ENCODE data around the gene RAD51C. TPM values are rescaled to one million over a fixed set of nuclear protein-coding genes. Genes with fewer than 3 reads are reported as not detected.
"Not testable (repeated sequence)": the region's sequence is repeated elsewhere in the genome, so short reads cannot be mapped to it uniquely, and the experiment has no call there.

RAD51C gene
- total and polyA plus RNA-seq, 2 experiments from 2014 or later: 19.2 to 41.6 TPM

- no peaks in the 10 kb centered on the region for H3K4me1 ChIP-seq (ENCODE audit: insufficient read depth)
- H3K79me2 ChIP-seq: no peaks in the 10 kb centered on the region
- H2AFZ ChIP-seq: no peak overlapping the region
- 87% methylated on average over 3 of the region's 3 CpGs for WGBS (ENCODE audit: low lambda C conversion rate, missing lambda C conversion rate)
- H3K27ac ChIP-seq: no peak overlapping the region
- H3K27me3 ChIP-seq: no peaks in the 10 kb centered on the region
- TF ChIP-seq EZH2phosphoT487 (IDR thresholded peaks at IDR 0.05; ENCODE audit: low read depth, severe bottlenecking, unreplicated experiment) (no peak), EZH2 (IDR thresholded peaks at IDR 0.05; ENCODE audit: borderline replicate concordance) (no peak), CTCF (IDR thresholded peaks at IDR 0.05; ENCODE audit: poor library complexity) (no peak)
- H3K4me2 ChIP-seq: no peak overlapping the region
- H3K4me3 ChIP-seq: no peak overlapping the region
- DNase-seq (ENCODE audit: low spot score): no peak
- H4K20me1 ChIP-seq (ENCODE audit: insufficient read depth, poor library complexity, severe bottlenecking): no peaks in the 10 kb centered on the region
- H3K9me3 ChIP-seq (ENCODE audit: low read depth): no peaks in the 10 kb centered on the region
- no peaks in the 10 kb centered on the region for H3K36me3 ChIP-seq (replicated peaks; ENCODE audit: insufficient read depth, low read depth)
- H3K9me2 ChIP-seq (replicated peaks; ENCODE audit: insufficient read depth): no peaks in the 10 kb centered on the region
Observed at GRCh38 chr17:58671969-58672368, 20.4 kb upstream of the RAD51C start.

DNA sequence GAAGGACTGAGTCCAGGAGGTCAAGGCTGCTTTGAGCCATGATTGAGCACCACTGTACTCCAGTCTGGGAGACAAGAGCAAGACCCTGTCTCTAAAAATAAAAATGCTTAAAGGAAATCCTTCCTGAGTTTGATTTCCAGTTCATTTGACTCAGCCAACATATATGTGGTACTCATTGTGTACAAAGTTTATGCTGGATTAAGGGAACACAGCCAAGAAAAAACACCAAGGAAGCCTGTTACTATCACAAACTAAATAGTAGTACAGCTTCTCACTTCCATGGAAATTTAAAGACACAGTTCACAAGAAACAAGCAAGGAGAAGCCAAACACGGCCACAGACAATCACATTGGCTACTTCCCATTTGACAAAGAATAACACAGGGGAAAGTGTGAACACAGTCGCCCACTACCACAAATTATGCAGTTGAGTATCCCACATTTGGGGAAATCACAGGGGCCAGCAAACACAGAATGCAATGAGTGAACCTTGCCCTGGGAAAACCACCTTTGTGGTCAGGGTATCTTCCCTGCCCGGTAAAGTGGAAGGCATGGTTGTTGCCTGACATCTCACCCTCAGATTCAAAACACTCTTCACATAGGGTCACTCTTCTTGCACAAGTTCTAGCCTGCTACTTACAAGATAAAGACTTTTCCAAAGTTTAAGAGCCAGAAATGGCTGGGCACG is 15.1 kb upstream of the RAD51C start:
- no peak overlapping the region for H3K4me3 ChIP-seq
- no peaks in the 10 kb centered on the region for H3K9me3 ChIP-seq (ENCODE audit: low read depth)
- no peaks in the 10 kb centered on the region for H4K20me1 ChIP-seq (ENCODE audit: insufficient read depth, poor library complexity, severe bottlenecking)
- no peaks in the 10 kb centered on the region for H3K36me3 ChIP-seq (replicated peaks; ENCODE audit: insufficient read depth, low read depth)
- H3K27ac ChIP-seq: no peak overlapping the region
- TF ChIP-seq EZH2 (IDR thresholded peaks at IDR 0.05; ENCODE audit: borderline replicate concordance): no peak
- TF ChIP-seq EZH2phosphoT487 (IDR thresholded peaks at IDR 0.05; ENCODE audit: low read depth, severe bottlenecking, unreplicated experiment): no peak
- TF ChIP-seq CTCF (IDR thresholded peaks at IDR 0.05; ENCODE audit: poor library complexity): no peak
- 87% methylated on average over 4 of the region's 4 CpGs for WGBS (ENCODE audit: low lambda C conversion rate, missing lambda C conversion rate)
- H3K79me2 ChIP-seq: no peaks in the 10 kb centered on the region
- DNase-seq (ENCODE audit: low spot score): no peak
- no peak overlapping the region for H2AFZ ChIP-seq
- no peak overlapping the region for H3K4me2 ChIP-seq
- H3K9me2 ChIP-seq (replicated peaks; ENCODE audit: insufficient read depth): no peaks in the 10 kb centered on the region
- no peaks in the 10 kb centered on the region for H3K27me3 ChIP-seq
- H3K4me1 ChIP-seq (ENCODE audit: insufficient read depth): no peaks in the 10 kb centered on the region

GRCh38 chr17:58678287-58678686 is 14.1 kb upstream of the RAD51C start:
- not testable (repeated sequence) for H2AFZ ChIP-seq; H3K4me3 ChIP-seq; H3K27ac ChIP-seq; H3K4me2 ChIP-seq; H3K27me3 ChIP-seq; H3K9me3 ChIP-seq (ENCODE audit: low read depth); H3K79me2 ChIP-seq; H3K9me2 ChIP-seq (replicated peaks; ENCODE audit: insufficient read depth); DNase-seq (ENCODE audit: low spot score); H3K4me1 ChIP-seq (ENCODE audit: insufficient read depth); H4K20me1 ChIP-seq (ENCODE audit: insufficient read depth, poor library complexity, severe bottlenecking); H3K36me3 ChIP-seq (replicated peaks; ENCODE audit: insufficient read depth, low read depth)
- 94% methylated on average over 5 of the region's 5 CpGs for WGBS (ENCODE audit: low lambda C conversion rate, missing lambda C conversion rate)

GRCh38 chr17:58679263-58680037 is 13.0 kb upstream of the RAD51C start:
- TF ChIP-seq EZH2phosphoT487 (IDR thresholded peaks at IDR 0.05; ENCODE audit: low read depth, severe bottlenecking, unreplicated experiment) (no peak), EZH2 (IDR thresholded peaks at IDR 0.05; ENCODE audit: borderline replicate concordance) (no peak), CTCF (IDR thresholded peaks at IDR 0.05; ENCODE audit: poor library complexity) (no peak)
- H3K4me3 ChIP-seq: no peak overlapping the region
- no peaks in the 10 kb centered on the region for H4K20me1 ChIP-seq (ENCODE audit: insufficient read depth, poor library complexity, severe bottlenecking)
- H3K27ac ChIP-seq: no peak overlapping the region
- H3K27me3 ChIP-seq: no peaks in the 10 kb centered on the region
- H2AFZ ChIP-seq: no peak overlapping the region
- H3K9me2 ChIP-seq (replicated peaks; ENCODE audit: insufficient read depth): no peaks in the 10 kb centered on the region
- no peak overlapping the region for H3K4me2 ChIP-seq
- 71% methylated on average over 12 of the region's 12 CpGs for WGBS (ENCODE audit: low lambda C conversion rate, missing lambda C conversion rate)
- no peaks in the 10 kb centered on the region for H3K4me1 ChIP-seq (ENCODE audit: insufficient read depth)
- no peaks in the 10 kb centered on the region for H3K36me3 ChIP-seq (replicated peaks; ENCODE audit: insufficient read depth, low read depth)
- no peak for DNase-seq (ENCODE audit: low spot score)
- H3K79me2 ChIP-seq: no peaks in the 10 kb centered on the region
- no peaks in the 10 kb centered on the region for H3K9me3 ChIP-seq (ENCODE audit: low read depth)

Data from hepatocyte (in vitro differentiated cells).